Colonic mucosa (tissue), 4 donors: ENCODE data around the gene MCM5. TPM values are rescaled to one million over a fixed set of nuclear protein-coding genes. Genes with fewer than 3 reads are reported as not detected.
"Not testable (repeated sequence)": the region's sequence is repeated elsewhere in the genome, so short reads cannot be mapped to it uniquely, and the experiment has no call there.

Source experiments
- DNase-seq: peaks from one replicate; pipeline ENCODE4 v3.0.0-alpha.2; 2020
- H3K27ac ChIP-seq: fragments of 200-600 bp; one replicate; pipeline ENCODE4 v1.8.0; 2021
- H3K27me3 ChIP-seq: fragments of 200-600 bp; one replicate; pipeline ENCODE4 v1.8.0; 2021
- H3K36me3 ChIP-seq: fragments of 200-600 bp; one replicate; pipeline ENCODE4 v1.8.0; 2021
- H3K4me1 ChIP-seq: fragments of 200-600 bp; one replicate; pipeline ENCODE4 v1.8.0; 2021; ENCODE audit warnings: mild to moderate bottlenecking
- H3K4me3 ChIP-seq: fragments of 200-600 bp; one replicate; pipeline ENCODE4 v1.8.0; 2021
- H3K9ac ChIP-seq, 2 donors: one replicate each; pipeline ENCODE4 v1.7.0; 2013; ENCODE audit warnings: control low read depth in 2 of 2, low read depth in 2 of 2, low read length in 2 of 2
- H3K9me3 ChIP-seq: fragments of 200-600 bp; one replicate; pipeline ENCODE4 v1.8.0; 2021
- intact Hi-C: fragments of 100-400 bp; cut with DNase I; formaldehyde crosslinking; loops from one replicate; pipeline ENCODE4 v1.14.1; 2022
- total RNA-seq, 2 donors: library from RNA; stranded (reverse); fragmentation: NEBNext Ultra II Directional in 1 of 2; extraction: Animal tissue kit (Norgen Biotek cat#: 25700) in 1 of 2; gene quantifications; one replicate each; pipeline ENCODE4 v1.2.1, GENCODE V29; 2021
- TF ChIP-seq, protein P1 (sequence below): fragments of 200-600 bp; IDR thresholded peaks from one replicate; pipeline ENCODE4 v1.8.0; 2022; ENCODE audit warnings: antibody characterized with exemption, mild to moderate bottlenecking
- donor health status: healthy.
- donor health status: DM: no; HTN: no; CAD: no.
- donor health status: DM: no; HTN: no; CAD: no.

MCM5 gene
- total RNA-seq, 2 donors from 2014 or later, result 33.0 to 120 TPM

DNA sequence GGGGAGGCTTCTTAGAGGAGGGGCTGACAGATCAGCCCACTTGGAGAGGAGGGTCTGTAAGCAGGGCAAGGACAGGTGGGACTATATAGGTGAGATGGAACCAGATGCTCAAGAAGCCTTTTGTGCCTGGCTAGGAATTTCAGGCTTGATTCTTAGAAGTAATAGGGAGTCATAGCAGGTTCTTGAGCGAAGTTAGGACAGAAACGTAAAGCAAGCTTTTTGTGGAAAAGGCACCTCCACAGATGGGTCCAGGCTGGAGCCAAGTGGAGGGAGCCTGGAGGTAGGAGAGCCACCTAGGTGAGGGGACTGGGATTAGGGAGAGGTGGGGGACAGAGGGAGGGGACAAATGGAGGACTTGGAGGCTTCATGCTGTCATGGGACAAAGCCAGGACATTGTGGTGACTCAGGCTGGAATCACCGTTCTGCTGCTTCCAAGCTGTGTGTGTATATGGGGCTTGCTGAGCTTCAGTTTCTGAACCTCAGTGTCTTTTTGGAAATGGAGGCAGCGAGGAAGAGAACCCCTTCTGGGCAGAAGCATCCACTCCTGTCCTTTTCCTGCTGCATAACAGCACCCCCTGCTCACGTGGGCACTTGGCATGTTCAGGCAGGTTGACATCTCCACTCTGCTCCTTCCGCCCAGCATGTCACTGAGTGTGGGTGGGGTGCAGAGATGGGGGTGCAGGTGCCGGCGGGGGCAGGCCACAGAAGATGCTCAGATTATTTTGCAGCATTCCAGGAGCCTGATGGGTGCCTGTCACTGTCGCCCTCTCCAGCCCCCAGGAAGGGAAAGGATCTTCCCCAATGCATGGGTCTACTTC is 58.0 kb downstream of the MCM5 start:
- intact Hi-C loops, result no loop called here
- H3K27ac ChIP-seq, result no peak overlapping the region
- H3K9ac ChIP-seq, result no peak overlapping the region
- H3K27me3 ChIP-seq, result no peaks in the 10 kb centered on the region
- no peaks in the 10 kb centered on the region for H3K36me3 ChIP-seq
- no peaks in the 10 kb centered on the region for H3K9me3 ChIP-seq
- H3K4me1 ChIP-seq, result peaks cover 1% of the 10 kb centered on the region
- no peak for DNase-seq
- H3K4me3 ChIP-seq, result no peak overlapping the region
- TF ChIP-seq, protein P1, sequence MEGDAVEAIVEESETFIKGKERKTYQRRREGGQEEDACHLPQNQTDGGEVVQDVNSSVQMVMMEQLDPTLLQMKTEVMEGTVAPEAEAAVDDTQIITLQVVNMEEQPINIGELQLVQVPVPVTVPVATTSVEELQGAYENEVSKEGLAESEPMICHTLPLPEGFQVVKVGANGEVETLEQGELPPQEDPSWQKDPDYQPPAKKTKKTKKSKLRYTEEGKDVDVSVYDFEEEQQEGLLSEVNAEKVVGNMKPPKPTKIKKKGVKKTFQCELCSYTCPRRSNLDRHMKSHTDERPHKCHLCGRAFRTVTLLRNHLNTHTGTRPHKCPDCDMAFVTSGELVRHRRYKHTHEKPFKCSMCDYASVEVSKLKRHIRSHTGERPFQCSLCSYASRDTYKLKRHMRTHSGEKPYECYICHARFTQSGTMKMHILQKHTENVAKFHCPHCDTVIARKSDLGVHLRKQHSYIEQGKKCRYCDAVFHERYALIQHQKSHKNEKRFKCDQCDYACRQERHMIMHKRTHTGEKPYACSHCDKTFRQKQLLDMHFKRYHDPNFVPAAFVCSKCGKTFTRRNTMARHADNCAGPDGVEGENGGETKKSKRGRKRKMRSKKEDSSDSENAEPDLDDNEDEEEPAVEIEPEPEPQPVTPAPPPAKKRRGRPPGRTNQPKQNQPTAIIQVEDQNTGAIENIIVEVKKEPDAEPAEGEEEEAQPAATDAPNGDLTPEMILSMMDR, result no peak

DNA sequence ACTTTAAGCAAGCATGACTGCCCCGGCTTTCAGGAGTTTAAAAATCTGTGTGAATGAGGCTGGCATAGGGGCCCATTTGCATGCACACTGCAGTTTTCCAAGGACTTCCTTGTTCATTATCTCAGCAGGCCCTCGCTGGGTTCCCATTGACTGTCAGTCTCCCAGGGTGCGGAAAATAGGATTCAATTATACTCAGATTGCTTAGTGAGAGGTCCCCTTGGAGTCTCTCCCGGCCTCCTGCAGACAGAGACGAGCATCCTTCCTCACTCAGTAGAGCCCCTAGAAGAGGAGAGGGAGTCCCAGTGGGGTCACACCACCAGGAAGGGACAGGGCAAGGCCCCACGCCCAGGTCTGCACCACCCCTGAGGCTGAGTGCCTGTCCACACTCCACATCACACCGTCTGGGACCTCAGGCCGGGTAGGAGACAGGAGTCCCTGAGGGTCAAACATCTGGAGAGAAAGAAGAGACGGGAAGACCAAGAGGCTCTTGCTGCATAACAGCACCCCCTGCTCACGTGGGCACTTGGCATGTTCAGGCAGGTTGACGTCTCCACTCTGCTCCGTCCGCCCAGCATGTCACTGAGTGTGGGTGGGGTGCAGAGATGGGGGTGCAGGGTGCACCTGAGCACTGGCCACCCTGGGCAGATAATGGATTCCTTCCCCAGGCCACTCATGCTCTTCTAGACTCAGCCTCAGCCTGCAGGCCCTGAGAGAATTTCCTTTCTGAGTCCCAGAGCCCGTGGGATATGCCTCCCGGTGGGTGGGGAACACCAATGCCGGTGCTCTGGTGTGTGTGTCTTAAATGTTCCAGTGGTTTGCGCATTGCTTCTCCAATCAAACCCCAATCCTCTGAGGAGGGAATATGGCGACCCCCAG is 58.8 kb downstream of the MCM5 start:
- no peaks in the 10 kb centered on the region for H3K27me3 ChIP-seq
- no peaks in the 10 kb centered on the region for H3K4me1 ChIP-seq
- no peaks in the 10 kb centered on the region for H3K9me3 ChIP-seq
- no peak for DNase-seq
- TF ChIP-seq, protein P1, result no peak
- no peak overlapping the region for H3K27ac ChIP-seq
- intact Hi-C loops, result no loop called here
- H3K36me3 ChIP-seq, result no peaks in the 10 kb centered on the region
- no peak overlapping the region for H3K4me3 ChIP-seq
- no peak overlapping the region for H3K9ac ChIP-seq

DNA sequence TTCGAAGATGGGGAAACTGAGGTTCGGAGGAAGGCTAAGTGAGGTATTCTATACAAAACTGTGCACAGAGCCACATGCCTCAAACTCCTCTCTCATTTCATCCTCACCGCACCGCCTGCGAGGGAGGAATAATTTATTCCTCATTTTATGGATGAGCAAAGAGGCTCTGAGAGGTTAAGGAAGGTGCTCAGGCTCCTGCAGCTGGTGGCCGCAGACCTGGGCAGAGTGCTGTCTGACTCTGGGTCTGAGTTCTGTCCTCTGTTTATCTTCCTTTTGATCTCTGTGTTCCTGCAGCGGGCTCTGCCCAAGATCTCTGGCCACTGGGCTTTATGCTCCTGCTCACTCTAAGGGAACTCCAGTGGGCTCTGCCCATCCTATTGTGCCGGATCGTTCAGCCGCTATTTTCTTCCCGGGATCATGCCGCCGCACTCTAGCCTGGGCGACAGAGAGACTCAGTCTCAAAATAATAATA is 59.5 kb downstream of the MCM5 start:
- Histone ChIP-seq H3K9me3 (no peaks in the 10 kb centered on the region), H3K9ac (no peak overlapping the region), H3K27ac (no peak overlapping the region), H3K36me3 (no peaks in the 10 kb centered on the region), H3K27me3 (no peaks in the 10 kb centered on the region), H3K4me1 (no peaks in the 10 kb centered on the region), H3K4me3 (no peak overlapping the region)
- intact Hi-C loops, result no loop called here
- DNase-seq, result no peak
- TF ChIP-seq, protein P1, result no peak

DNA sequence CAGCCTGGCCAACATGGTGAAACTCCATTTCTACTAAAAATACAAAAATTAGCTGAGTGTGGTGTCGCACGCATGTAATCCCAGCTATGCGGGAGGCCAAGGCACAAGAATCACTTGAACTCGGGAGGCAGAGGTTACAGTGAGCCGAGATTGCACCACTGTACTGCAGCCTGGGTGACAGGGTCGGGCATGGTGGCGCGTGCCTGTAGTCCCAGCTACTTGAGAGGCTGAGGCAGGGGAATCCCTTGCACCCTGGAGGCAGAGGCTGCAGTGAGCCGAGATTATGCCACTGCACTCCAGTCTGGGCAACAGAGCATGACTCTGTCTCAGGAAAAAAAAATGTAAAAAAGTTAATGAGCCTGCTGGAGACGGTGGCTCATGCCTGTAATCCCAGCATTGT is 60.0 kb downstream of the MCM5 start:
- H3K9ac ChIP-seq, H3K9me3 ChIP-seq, H3K4me3 ChIP-seq, intact Hi-C loops, H3K27me3 ChIP-seq, DNase-seq, H3K4me1 ChIP-seq, H3K36me3 ChIP-seq, H3K27ac ChIP-seq: not testable (repeated sequence)

DNA sequence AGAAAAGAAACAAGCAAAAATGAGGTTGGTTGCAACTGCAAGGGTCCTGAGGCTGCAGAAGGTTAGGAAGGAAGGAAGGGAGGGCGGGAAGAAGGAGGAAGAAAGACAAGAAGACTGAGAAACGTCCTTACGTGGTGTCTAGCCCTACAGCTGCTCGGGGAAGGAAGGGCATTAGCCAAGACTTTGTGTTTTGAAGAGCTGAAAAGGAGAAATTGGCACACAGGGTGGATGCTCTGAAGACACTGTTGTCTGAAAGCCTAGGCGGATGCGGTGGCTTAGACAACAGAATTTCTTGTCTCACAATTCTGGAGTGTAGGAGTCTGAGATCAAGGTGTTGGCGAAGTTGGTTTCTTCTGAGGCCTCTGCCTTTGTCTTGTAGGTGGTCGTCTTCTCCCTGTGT is 60.7 kb downstream of the MCM5 start:
- Histone ChIP-seq H3K27me3 (no peaks in the 10 kb centered on the region), H3K9me3 (no peaks in the 10 kb centered on the region), H3K9ac (no peak overlapping the region), H3K27ac (no peak overlapping the region), H3K4me1 (no peaks in the 10 kb centered on the region), H3K36me3 (no peaks in the 10 kb centered on the region), H3K4me3 (no peak overlapping the region)
- DNase-seq, result no peak
- intact Hi-C loops, result no loop called here
- TF ChIP-seq, protein P1, result no peak
